ENCODE data around the gene MSI2.
A peak's percentile ranks its signal among the peaks of the same experiment; 100 is the strongest.
"Not testable (repeated sequence)": the region's sequence is repeated elsewhere in the genome, so short reads cannot be mapped to it uniquely, and the experiment has no call there.

Gene MSI2

DNA sequence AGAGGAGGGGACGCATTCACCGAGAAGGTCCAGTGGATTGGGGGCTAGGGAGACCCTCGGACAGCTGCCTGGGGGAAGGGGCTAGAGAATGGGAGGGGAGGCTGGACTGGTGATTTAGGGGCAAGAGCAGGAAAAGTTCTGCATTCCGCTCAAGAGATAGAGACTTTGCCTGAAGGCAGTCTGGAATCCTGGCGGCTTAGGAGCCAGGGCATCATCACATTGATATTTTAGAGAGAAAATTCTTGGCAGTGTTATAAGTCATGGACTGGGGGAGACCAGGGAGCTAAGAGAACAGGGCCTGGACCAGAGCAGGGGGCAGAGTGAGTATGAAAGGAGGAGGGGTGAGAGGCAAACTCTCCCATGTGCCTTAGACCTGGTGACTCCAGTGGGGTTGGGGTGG, 35.8 kb downstream of the MSI2 start:
- no peak for DNase-seq (ENCODE audit: low spot score)

DNA sequence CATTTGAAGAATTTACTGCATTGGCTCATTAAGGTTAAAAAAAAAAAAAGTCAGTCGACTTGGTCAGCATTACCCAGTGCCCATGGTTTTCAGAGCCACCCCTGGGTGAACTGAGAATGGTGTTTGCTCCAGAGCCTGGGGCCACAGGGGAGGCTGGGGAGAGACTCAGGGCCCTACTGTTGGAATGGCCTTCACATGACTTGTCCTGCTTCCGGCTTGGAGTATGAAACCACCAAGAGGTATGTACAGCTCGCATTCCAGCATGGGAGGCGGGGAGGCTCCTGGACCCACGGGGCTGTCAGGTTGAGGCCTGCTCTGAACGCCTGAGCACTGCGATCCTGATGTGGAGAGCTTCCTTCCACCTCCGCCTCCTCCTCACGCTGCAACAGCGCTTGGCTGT, 36.8 kb downstream of the MSI2 start:
- no peak for DNase-seq (ENCODE audit: low spot score)

DNA sequence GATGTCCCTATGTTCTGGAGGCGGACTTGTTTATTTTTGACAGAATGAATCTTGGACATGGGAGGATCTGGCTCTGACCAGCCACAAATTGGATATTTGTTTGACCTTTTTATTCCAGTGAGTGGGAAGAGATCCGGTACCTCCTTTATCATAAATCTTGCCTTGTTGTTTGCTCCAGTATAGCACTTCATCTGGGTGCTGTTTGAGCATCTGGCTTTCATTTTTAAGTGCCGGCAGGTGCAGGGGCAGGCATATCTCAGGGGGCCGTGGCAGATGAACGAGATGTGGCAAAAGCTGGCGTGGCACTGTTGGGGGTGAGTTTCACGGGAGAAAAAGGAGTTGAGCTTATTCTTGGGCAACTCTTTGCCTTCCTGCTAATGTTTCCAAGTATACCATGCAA, 37.8 kb downstream of the MSI2 start:
- no peak for DNase-seq (ENCODE audit: low spot score)

DNA sequence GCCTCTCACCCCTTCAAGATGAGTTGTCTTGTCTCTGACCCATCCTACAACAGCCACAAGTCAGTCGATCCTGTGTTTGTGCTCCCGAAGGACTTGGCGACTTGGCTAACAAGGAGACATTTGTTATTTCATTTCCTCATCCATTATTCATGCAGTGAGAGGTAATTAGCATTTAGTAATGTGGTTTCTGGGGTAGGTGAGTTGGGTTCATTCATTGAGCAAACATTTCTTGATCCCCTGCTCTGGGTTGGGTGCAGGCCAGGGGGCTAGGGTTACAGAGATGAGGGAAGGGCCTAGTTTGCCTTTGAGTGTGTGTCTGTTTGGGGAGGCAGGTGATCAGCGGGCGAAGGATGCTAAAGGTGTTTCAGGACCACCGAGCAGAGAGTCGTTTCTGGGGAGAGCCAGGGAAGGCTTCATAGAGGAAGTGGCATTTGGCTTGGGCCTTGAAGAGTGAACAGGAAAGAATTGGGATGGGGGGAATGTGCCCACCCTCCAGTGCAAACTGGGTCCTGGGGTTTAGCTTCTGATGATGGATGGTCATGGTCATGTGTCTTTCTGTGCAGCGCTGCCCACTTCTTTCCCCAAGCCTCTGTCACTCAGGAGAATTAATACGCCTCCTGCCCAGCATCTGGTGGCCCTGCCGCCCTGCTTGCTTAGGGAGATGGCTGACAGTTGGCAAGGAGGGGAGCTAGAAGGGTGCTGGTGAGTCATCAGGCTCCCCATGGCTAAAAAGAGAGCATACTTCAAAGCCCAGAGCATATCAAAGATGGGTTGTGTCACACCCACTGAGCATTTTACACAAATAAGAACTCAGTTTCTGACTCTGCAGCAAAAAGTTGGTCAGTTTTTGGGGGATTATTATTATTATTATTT, 38.5 kb downstream of the MSI2 start:
- DNase-seq (ENCODE audit: low spot score), result peak; percentile 71

DNA sequence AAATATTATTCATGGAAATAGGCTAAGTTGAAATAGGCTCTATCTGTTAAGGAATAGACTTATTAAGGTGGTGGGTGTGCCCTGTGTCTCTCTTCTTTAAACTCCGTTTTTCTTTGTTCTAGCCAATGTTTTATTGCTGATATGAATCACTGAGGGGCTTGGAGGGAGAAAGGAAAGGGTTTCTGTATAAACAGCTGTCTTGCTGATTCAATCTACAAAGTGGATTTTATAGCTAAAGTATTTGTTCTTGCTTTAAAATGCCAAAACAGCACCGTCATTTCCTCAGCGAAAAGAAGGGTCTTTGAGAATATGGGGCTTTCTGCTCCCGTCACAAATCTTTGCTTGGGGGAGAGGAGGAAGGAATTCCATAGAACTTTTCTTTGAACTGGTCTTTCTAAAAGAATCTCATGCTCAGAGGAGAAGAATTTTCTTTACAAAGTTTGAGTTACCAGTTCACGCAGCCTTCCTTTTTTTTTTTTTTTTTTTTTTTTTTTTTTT, 39.3 kb downstream of the MSI2 start:
- no peak for DNase-seq (ENCODE audit: low spot score)

DNA sequence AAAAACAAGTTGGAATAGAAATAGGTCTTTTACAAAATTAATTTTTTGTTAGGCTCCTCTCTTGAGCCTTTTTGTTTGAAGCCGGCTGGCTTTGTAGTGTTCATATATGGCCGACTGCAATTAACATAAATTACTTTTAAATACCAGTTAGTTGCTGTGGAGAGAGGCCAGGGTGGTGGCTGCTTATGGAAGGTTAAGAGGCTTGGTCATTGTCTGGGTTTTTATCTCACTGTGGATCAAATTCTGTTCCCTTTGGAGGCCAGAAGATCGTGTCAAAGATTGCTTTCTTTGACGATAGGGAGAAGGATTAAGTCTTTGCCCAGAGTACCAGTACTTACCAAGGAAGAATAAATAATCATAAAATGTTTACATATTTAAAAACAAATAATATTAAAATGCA, 39.9 kb downstream of the MSI2 start:
- no peak for DNase-seq (ENCODE audit: low spot score)

DNA sequence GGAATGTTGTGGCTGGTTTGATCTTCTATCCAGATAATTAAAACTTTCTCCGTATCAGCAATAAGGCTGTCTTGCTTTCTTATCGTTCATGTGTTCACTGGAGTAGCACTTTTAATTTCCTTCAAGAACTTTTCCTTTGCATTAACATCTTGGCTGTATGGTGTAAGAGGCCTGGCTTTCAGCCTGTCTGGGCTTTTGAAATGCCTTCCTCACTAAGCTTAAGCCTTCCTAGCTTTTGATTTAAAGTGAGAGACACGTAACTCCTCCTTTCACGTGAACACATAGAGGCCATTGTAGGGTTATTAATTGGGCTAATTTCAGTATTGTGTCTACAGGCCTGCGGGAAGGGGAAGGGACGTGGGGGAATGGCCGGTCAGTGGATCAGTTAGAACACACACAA, 42.9 kb downstream of the MSI2 start:
- no peak for DNase-seq (ENCODE audit: low spot score)

DNA sequence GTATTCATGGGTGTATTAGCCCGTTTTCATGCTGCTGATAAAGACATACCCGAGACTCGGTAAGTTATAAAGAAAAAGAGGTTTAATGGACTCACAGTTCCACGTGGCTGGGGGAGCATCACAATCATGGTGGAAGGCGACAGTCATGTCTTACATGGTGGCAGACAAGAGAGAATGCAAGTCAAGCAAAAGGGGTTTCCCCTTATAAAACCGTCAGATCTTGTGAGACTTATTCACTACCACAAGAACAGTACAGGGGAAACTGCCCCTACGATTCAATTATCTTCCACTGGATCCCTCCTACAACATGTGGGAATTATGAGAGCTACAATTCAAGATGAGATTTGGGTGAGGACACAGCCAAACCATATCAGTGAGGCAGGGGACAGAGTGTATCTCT, 44.3 kb downstream of the MSI2 start:
- DNase-seq (ENCODE audit: low spot score), result not testable (repeated sequence)

DNA sequence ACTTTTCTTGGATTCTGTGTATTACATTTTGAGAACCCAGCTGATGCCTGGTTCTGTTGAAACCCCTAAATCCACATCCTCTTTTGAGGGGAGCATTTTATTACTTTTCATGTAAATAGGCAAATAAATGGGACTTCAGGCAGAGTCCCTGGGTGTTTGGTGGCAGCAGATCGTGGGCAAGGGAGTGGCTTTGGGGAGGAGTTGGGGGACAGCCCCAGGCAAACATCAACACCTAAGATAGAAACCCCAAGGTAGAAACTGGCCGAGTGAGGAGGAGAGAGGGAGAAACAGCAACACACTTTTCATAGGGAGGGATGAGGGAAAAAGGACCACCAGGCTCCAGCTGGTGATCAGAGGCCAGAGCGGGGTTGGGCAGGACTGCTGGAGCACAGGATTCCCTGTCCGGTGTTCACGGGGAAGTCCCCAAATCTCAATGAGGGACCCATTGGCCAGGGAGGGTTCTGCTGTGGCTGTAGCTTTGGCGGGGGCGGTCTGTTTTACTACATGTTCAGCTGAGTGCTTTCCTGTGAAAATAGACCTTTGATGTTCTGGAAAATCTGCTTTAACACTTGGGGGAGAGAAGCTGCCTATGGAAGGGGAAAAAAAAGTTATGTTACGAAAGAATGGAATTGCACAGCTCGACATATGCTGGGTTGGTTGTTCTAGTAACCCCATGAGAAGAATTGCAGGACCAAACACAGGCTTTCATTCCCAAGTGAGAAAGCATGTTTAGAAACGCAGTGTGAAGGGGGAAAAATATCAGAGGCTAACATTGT, 46.6 kb downstream of the MSI2 start:
- no peak for DNase-seq (ENCODE audit: low spot score)

DNA sequence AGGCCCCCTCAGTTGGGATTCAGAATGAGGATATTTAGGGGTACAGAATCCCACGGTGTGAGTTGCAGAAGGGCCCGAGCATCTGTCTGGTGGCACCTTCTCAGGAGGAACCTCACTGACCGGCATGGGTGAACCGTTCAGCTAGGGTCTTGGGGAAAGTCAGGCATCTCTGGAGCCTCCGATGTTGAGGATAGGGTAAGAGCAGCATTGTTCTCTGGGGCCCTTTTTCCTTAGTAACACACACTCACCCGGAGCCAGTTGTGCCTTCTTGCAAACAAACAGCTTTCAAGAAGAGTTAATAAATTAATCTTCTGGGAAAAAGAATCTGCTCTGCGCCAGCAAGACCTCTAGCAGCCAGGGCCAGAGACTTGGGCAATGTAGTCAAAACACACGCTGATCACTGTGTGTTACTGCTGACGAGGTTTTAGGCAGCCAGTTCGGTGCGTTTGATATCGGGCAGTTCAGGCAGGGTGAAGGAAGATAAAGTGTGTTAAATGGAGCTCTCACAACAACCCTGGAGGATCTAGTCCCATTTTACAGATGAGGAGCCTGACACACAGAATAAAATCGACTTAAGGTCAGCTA, 48.9 kb downstream of the MSI2 start:
- DNase-seq (ENCODE audit: low spot score), result no peak

DNA sequence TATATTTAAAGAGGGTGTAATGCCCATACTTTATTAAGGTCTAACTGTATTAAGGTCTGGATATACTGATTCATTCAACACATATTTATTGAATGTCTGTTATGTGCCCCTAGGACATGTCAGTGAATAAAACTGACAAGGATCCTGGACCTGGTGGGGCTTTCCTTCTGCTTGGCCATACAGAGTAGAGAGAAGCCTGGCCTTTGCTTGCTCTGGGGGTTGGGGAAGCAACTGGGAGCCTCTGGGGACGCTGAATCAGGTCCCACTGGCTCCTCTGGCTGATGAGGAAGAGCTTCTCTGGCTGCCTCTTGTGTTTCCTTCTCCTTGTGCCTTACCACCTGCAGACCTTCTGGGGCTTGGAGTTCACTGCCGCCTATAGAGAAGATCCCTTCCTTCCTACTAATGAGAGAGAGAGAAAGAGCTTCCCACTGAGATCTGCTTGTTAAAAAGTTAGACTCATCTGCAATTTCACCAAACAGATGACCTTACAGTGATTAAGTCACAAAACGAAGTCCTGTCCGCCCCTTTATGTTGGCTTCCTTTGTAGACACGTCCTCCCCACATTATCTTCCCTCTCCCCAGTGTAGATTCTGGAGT, 49.7 kb downstream of the MSI2 start:
- no peak for DNase-seq (ENCODE audit: low spot score)

DNA sequence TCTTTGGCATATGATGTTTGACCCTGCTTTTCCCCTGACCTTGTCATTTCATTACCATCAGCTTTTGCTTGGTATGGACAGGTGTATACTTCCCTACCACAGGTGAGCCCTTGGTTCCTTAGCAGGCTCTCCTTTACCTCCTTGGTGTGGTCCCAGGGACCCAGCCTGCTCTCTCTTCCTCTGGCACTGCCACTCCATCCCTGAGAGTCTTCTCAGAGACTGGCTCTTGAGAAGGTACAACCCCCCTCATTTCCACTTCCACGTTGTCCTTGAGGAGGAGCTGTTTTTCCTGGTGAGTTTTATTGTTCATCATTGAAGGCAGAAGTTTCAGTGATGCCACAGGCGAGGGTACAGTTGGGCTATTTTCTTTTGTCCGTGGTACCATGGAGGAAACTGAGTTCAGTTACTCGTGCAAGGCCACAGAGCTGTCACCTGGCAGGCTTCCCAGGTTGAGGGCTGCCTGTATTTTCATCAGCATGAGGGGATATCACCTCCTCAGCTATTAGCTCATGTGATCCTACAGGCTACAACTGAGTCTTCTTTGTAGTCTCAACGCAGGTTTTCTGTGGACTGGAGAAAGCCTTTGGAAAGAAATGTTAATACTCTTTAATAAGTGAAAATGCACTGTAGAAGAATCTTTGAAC, 52.3 kb downstream of the MSI2 start:
- DNase-seq (ENCODE audit: low spot score), result no peak

DNA sequence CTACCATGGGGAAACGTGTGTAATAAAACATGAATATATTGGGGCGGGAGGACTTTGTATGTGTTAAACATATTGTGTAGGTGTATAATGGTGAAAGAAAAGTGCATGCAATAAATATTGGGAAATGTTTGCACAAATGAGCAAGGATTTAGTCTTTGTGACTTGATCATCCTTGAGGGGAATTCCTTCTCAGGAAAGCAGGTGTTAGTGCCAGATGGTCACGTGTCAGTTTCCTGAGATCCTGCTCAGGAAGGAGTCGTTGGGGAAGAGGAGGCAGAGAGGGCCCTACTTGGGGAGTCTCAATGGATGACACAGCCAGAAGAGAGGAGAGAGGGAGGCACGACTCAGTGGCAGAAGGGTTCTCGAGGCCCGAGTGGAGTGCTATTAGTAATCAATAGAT, 53.2 kb downstream of the MSI2 start:
- DNase-seq (ENCODE audit: low spot score), result no peak

DNA sequence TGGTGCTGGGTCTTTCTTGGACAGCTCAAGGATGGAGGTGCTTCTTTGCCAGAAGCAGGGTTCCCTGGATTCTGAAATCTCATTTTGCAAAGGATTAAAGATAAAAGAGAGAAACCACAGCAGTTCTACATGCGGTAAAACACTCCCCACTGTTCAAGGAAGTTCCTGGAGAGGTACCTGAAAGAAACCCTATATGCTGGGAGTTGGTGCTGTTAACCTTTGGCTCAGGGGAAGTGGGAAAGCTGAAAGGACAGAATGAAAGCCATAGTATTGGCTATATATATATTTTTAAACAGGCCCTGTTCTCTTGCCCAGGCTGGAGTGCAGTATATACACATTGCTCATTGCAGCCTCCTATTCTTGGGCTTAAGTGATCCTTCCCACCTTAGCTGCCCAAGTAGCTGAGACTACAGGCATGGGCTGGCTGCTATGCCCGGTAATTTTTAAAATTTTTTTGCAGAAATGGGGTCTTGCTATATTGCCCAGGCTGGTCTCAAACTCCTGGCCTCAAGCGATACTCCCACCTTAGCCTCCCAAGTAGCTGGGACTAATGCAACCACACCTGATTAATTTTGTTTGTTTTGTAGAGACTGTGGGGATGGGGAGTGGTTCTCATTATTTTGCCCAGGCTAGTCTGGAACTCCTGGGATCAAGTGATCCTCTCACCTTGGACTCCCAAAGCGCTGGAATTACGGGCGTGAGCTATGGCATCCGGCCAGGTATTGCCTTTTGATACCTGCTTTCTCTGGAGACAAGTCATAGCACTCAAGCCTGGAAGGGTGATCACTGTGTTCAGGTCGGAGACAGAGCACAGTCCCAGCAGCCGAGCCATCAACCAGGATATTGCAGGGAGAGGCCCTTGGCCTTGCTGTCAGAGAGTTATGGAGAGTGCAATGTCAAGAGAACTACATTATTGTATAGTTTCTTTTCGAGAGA, 55.2 kb downstream of the MSI2 start:
- DNase-seq (ENCODE audit: low spot score), result no peak

DNA sequence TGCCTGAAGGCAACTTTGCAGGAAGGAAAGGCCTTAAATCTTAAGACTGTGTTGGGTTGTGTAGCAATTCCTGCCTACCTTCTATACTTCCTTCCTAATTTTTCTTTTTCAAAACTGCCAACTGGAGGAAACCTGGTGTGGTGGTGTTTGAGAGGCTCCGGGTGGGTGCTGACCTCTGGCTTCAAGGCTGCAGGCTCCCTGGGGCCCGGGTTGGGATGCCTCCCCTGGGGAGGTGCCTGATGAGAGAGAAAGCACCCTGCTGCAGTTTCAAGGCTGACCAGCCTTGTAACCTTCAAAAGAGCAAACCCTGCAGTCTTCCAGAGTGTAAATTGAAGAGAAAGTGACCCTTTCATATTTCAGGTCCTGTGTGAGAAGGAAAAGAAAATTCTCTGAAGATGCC, 55.9 kb downstream of the MSI2 start:
- DNase-seq (ENCODE audit: low spot score), result no peak

DNA sequence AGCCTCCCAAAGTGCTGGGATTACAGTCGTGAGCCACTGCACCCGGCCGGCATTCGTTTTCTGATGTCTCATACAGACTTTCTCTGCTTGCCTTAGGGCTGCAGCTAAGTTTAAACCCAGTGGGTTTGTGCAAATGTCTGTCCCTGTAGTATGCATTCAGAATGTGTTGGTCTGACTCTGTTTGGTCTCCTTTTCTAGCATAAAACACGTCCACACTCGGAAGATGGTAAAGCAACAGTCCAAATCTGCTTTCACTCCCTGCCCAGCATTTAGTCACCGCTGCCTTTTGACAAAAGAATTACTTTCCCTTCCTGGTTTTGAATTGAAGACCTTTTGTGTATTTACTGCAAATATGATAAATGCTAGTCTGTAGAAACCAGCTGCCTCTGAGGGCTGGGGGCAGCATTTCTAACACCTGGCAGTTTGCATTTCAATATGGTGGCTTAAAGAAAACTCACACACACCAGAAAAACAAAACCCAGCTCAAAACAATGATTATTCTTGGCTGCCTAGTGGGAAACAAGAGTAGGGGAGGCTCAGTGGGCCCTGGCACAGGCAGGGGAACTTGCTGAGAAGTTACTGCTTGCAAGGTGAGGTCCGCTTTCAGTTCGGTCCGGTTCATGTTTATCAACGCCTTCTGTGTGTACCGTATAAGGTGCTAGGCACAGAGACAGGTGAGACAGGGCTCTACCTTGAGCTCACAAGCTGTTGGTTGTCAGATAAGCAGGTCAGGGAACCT, 56.9 kb downstream of the MSI2 start:
- DNase-seq (ENCODE audit: low spot score), result no peak

DNA sequence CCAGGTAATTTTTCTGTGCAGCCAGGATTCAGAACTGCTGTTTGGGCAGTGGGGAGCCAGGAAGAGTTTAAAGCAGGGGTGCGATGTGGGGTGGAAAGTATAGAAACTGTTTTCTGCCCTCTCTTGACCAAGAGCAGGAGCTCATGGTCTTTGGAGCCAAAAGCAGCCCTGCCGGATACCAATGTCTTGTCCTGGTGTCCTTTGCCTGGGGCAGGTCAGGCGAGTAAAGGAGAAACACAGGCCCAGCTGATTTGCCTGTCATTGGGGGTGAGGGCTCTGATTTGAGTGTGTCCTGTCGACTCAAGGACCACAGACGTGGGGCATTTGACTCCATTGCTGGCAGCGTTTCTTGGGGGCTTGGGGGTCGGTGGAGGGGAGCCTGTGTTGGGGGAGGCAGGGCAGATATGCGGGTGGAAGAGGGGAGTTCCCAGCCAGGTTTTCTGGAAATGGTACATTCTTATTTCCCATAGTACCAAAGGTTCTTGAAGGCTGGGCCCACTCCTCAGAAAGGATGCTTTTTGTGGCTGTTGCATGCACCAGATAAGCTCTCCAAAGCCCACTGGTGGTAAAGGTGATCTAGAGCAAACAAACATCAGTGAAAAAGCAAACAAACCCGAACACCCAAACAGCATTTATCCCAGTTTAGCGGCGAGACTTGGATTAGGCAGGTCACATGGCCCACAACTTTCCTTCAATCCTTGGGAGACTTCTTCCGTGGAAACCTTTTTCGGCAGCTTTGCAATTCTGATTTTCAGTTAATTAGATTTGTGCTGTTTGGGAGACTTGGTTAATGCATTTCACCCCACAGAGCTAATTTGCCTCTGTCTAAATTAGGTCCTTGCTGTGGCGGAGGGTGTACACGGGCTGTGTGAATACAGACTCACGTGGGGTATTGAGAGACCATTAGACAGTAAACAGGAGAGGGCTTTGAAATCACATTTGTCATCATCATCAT, 59.0 kb downstream of the MSI2 start:
- no peak for DNase-seq (ENCODE audit: low spot score)

DNA sequence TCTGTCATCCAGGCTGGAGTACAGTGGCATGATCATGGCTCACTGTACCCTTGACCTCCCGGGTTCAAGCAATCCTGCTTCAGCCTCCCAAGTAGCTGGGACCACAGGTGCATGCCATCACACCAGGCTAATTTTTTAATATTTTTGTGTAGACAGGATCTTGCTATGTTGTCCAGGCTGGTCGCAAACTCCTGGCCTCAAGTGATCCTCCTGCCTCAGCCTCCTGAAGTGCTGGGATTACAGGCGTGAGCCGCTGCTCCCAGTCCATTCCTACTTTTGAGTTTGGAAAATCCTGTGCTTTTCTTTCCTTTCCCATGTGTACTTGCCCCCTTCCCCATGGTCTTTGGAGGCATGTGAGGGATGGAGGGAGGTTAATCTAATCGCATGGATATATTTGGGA, 60.0 kb downstream of the MSI2 start:
- no peak for DNase-seq (ENCODE audit: low spot score)

DNA sequence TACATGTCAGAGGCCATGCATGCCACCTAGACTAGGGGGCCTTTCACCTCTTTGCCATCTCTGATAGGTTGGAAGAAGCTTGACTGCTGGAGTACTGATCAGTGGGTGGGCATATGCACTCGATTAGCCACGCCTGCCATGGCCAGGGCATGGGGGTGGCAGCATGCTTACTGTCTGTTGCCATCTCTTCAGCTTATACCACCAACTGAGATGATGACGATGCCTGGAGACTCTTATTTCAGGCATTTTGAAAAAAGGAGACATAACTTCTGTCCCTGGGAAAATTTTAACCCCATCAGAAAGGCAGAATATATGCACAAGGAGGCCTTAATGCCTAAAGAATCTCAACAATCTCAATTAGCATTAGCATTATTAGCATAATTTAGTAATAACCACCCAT, 60.8 kb downstream of the MSI2 start:
- no peak for DNase-seq (ENCODE audit: low spot score)
